Middle frontal gyrus (tissue), 1 donor: ENCODE measurements around the gene MUSK.
"Not testable (repeated sequence)": the region's sequence is repeated elsewhere in the genome, so short reads cannot be mapped to it uniquely, and the experiment has no call there.

Experiments
- DNase-seq: peaks from one replicate; pipeline ENCODE4 v3.0.0-alpha.2; 2015; ENCODE audit warnings: low spot score; ENCODE audit errors: extremely low spot score

Gene MUSK

GRCh38 chr9:110691002-110691549 is 22.5 kb downstream of the MUSK start:
- no peak for DNase-seq

GRCh38 chr9:110695846-110696245 is 27.3 kb downstream of the MUSK start:
- DNase-seq: not testable (repeated sequence)

- no peak for DNase-seq
These were observed 32.4 kb downstream of the MUSK start for GRCh38 chr9:110700953-110701352.

GRCh38 chr9:110703669-110704068 is 35.1 kb downstream of the MUSK start:
- no peak for DNase-seq

GRCh38 chr9:110707419-110707818 is 38.8 kb downstream of the MUSK start:
- DNase-seq: no peak

GRCh38 chr9:110710420-110710819 is 41.8 kb downstream of the MUSK start:
- DNase-seq: no peak

- no peak for DNase-seq
These were observed 44.4 kb downstream of the MUSK start for GRCh38 chr9:110712955-110713354.

GRCh38 chr9:110714314-110714713 is 45.7 kb downstream of the MUSK start:
- no peak for DNase-seq

GRCh38 chr9:110728058-110728457 is 59.5 kb downstream of the MUSK start:
- no peak for DNase-seq

GRCh38 chr9:110729641-110730040 is 61.0 kb downstream of the MUSK start:
- no peak for DNase-seq

- no peak for DNase-seq
These were observed 62.9 kb downstream of the MUSK start for GRCh38 chr9:110731437-110732028.

- DNase-seq: no peak
These were observed 70.4 kb downstream of the MUSK start for GRCh38 chr9:110738982-110739381.

- DNase-seq: no peak
These were observed 74.3 kb downstream of the MUSK start for GRCh38 chr9:110742741-110743371.

GRCh38 chr9:110744715-110745384 is 76.3 kb downstream of the MUSK start:
- DNase-seq: no peak

GRCh38 chr9:110745676-110746075 is 77.1 kb downstream of the MUSK start:
- no peak for DNase-seq

GRCh38 chr9:110746211-110746930 is 77.8 kb downstream of the MUSK start:
- no peak for DNase-seq

- no peak for DNase-seq
These were observed 79.8 kb downstream of the MUSK start for GRCh38 chr9:110748251-110748893.

- DNase-seq: no peak
These were observed 81.7 kb downstream of the MUSK start for GRCh38 chr9:110750272-110750671.

GRCh38 chr9:110751971-110752370 is 83.4 kb downstream of the MUSK start:
- DNase-seq: no peak

GRCh38 chr9:110752766-110753165 is 84.2 kb downstream of the MUSK start:
- no peak for DNase-seq

GRCh38 chr9:110753731-110754231 is 85.2 kb downstream of the MUSK start:
- DNase-seq: no peak
